Activated CD4-positive, alpha-beta T cell treated with anti-CD3 and anti-CD28 coated beads for 48 hours (primary cell): Measurements from ENCODE around the gene LTO1.
"Not testable (repeated sequence)": the region's sequence is repeated elsewhere in the genome, so short reads cannot be mapped to it uniquely, and the experiment has no call there.

Experiments used
- DNase-seq: peaks from one replicate; pipeline ENCODE4 v3.0.0-alpha.2; 2020

The LTO1 gene

DNA sequence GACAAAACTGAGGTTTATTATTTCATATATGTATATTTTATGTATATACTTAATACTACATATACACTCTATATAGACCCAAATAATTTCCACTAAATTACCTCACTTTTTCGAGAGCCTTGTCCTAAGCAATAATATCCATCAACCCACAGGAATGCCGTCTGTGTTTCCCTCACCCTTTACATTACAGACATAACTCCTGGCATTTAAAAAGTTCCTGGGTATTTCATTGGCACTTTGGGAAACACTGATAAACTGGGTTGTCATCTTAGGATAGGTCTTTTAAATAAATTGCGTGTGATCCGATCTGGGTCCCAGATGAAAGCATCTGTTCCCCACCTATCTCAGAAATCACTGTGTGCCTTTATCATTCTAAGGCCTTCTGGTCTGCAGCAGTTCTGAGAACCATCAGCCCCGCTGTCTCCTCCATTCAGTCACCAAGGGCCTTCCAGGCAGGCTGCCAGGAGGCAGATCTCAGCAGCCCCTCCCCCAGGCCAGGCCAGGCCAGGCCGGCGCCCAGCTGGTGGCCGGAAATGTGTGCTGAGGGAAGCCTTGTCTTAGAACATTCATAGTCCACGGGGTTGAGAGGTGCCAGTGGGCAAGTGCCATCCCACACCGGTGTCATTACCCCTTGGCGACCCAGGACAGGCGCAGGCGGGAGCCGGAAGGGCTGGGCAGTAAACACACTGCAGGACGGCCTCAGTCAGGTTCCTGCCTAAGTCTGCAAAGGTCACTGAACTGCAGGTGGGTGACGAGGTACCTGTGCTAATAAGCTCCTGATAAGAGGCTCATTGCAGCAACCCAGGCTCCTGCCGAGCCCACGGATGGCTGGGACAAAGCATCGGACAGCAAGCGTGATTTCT is 25.4 kb upstream of the LTO1 start:
- DNase-seq, result no peak

DNA sequence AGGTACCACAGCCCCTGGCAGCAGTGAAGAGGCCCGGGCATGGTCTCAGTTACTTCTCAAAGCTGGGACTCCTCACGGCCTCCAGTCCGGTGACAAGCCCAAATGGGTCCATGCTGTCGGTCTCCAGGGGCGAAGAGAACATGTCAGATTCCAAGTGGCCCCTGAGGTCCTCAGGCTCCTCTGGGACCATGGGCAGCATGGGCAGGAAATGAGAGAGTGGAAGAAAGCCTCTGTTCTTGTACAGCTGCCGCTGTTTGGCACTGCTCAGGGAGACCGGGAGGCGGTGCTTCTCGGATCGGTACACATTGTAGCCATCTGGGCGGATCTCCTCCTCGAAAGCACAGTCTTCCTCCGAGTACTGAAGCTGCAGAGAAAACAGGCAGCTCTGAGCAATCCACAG is 24.1 kb upstream of the LTO1 start:
- DNase-seq, result no peak

DNA sequence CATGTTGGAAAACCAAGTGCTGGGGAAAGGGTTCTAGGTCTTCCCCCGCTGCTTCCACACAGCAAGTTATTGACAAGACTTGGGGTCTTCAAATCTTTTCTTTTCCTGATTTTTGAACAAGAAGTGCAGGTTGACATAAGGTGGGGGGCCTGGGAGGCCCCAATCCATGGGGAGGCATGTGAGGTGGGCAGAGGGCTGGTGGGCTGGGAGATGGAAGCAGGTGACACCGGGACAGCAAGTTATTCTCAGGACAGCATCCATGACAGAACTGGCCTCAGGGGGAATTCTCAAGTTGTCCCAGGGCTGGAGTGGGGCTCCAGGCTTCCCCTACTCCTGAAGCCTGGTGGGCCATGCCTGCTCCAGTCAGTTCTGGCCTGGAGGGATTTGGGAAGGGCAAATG is 23.2 kb upstream of the LTO1 start:
- DNase-seq, result no peak

DNA sequence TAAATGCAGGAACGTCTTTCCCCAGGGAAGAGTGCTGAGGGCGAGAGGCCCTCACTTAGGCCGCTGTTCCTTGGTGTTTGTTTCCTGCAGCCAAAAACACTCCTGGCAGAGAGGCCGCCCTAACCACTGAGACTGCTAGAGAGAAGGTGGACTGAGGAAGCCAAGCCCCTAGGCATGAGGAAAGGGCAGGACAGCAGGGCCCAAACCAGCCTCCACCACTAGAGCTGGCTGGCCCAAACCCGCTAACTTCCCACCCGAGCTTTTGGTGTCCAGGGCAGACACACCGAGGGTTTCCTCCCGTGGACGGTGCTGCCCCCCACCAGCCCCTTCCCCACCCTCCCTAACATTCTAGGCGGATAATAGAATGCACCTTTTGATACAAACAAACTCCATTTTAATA is 22.7 kb upstream of the LTO1 start:
- DNase-seq, result no peak

DNA sequence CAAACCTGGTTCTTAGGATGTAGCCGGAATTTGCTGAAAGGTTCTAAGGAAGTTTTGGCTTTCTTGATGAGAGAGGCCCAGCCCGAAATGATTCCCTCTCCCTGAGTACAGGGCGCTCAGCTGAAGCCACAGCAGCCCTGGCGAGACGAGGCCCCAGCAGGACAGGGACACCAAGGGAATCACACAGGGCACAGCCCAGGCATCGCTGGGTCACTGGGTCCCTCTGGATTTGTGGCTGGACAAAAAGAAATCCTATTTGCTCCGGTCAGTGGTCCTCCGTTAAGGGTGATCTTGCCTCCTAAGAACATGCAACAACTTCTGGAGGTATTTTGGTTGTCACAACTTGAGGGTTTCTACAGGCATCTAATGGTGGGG is 22.3 kb upstream of the LTO1 start:
- no peak for DNase-seq

DNA sequence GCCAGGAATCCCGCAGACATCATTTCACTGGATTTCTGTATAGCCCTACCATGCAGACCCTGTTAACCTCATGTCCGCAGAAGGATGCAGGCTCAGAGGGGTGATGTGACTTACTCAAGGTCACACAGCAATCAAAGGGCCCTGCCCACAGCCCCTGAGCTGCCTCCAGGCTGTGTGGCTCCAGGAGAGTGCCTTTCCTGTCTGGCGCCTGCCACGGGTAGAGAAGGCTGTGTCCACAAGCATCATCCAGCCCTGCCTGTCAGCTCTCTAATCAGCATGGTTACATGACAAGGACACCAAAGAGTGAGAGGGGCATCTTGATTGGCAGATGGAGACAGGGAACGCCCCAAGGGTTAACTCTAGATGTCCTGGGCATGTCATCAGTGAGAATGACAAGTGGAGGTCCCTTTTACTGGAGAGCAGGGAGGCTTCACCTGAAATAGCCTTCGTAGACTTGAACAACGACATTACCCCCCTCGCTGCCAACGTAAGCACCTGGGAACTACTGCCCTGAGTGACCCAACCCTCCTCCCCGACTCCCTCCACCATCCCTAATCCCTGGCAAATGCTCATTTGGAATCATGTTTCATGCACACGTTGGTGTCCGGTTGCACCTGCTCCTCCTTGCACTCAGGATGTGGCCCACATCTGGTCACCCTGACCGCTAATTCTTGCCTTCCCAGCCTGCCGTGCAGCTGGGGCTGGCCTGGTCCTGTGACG is 21.8 kb upstream of the LTO1 start:
- DNase-seq, result no peak

DNA sequence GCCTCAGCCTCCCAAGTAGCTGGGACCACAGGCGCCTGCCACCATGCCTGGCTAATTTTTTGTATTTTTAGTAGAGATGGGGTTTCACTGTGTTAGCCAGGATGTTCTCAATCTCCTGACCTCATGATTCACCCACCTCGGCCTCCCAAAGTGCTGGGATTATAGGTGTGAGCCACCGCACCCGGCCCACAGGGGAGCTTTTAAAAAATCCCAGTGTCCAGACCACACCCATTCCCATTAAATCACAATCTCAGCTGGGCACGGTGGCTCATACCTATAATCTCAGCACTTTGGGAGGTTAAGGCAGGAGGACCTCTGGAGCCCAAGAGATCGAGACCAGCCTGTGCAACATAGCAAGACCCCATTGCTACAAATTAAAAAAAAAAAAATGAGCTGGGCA is 20.8 kb upstream of the LTO1 start:
- not testable (repeated sequence) for DNase-seq

DNA sequence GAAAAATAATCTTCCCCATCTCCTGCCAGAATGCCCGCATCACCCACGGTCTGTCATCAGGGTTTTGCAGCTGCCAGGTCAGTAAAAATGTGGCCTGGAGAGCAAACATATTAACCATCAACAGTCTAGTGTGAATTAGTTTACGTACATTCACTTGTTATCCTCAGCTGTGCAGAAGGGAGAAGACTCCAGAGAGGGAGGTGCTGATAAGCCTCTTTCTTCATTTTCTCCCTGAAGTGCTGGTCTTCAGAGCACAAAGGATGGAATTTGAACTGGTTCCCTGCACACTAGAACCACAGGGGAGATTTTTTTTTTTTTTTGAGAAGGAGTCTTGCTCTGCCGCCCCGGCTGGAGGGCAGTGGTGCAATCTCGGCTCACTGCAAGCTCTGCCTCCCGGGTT is 20.4 kb upstream of the LTO1 start:
- DNase-seq, result no peak

DNA sequence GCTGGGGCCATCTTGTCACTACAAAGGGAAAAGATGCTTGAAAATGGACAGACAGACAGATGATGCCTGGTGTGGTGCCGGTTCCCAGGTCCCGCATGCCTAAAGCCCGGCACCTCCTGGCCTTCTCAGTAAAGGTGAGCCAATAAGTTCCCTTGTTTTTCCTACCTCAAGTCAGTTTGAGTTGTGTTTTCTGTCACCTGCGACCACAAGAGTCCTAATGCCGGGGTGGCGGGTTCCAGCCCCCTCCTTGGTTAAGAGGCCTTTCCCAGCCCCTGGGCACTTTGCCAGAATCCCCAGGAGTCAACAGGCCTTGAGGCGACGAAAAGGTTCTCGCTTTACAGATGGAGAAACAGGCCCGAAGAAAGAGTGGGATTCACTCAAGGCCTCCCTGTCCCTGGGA is 19.6 kb upstream of the LTO1 start:
- DNase-seq, result no peak

DNA sequence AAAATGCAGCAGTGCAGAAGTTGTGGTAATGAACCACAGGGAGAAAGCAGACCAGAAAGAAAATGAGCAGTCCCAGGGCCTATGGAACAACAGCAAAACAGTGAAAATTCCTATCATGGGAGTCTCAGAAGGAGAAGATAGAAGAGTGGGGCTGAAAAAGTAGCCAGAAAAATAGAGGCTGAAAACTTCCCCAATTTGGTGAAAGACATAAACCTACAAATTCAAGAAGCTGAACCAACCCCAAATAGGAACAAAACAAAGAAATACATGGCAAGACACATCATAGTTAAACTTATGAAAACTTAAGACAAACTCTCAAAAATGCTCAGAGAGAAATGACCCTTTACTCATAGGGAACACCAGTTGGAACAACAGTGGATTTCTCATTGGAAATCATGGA is 17.3 kb upstream of the LTO1 start:
- no peak for DNase-seq

DNA sequence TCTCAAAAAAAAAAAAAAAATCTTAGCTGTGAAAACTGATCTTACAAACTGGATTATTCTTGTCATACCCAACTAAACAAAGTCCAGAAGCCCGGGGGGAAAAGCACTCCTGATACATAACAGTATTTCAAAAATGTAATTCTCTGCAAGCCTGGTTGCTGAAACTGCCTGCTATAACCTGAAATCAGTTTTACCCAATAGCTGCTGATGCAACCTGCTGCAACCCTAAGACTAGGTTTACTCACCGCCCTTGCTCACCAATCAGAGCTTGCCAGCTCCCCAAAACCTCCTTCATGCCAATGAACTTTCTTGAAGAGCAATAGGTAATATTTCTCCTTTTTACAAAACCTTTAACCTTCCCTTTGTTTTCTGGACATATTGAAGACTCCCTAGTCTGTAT is 16.3 kb upstream of the LTO1 start:
- no peak for DNase-seq

DNA sequence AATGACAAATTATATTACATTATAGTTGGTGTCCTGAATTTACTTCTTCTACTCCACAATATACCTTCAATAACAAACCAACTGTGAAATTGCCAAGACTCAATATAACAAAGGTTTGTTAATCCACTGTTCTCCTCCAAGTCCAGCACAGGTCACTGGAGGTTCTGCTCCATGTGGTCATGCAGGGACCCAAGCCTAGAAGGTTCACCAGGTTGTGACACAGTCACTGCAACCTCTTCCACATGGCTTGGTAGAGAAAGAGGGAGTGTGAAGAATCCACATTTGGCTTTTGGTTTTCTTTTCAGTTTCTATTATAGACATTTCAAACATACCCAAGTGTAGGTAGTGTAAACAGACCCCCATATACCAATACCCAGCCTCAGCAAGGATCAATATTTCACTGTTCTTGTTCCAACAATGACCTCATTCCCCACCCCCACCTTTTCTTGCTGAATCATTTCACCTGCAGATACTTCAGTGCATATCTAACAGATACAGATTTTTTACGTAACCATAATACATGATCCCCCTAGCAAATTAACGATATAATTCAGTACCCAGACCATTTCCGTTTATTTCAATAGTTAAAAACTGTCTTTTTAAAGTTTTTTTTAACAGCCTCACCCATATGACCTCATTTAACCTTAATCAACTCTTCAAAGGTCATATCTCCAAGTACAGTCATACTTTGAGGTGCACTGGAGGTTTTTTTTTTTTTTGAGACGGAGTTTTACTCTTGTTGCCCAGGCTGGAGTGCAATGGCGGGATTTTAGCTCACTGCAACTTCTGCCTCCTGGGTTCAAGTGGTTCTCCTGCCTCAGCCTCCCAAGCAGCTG is 14.5 kb upstream of the LTO1 start:
- no peak for DNase-seq

DNA sequence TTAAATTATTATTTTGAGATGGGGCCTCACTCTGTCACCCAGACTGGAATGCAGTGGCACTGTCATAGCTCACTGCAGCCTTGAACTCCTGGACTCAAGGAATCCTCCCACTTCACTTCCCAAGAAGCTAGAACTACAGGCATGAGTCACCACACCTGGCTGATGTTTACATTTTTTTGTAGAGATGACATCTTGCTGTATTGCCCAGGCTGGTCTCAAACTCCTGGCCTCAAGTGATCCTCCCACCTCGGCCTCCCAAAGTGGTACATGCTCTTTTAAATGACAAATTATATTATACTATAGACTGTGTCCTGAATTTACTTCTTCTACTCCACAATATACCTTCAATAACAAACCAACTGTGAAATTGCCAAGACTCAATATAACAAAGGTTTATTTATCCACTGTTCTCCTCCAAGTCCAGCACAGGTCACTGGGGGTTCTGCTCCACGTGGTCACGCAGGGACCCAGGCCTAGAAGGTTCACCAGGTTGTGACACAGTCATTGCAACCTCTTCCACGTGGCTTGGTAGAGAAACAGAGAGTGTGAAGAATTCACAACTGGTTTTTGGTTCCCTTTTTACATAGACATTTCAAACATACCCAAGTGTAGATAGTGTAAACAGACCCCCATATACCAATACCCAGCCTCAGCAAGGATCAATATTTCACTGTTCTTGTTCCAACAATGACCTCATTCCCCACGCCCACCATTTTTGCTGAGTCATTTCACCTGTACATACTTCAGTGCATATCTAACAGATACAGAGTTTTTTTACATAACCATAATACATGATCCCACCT is 13.0 kb upstream of the LTO1 start:
- DNase-seq, result peak; percentile 59

DNA sequence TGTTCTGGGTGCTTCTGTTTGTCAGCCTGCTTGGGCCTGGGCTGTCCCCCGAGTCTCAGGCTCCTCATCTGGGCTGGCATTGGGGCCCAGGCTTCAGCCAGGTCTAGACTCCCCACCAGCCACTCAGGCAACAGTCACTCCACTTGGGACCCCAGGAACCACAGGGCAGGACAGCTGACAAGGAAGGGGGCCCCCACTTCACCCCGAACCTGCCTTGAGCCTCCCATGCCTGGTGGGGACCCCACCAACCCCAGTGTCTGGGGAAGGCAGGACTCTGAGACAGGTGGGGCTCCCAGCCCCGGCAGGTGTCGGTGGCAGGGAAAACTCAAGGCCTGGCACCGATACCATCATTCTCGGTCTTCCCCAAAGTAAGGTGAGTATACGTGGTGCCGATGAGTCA is 11.7 kb upstream of the LTO1 start:
- DNase-seq, result no peak

DNA sequence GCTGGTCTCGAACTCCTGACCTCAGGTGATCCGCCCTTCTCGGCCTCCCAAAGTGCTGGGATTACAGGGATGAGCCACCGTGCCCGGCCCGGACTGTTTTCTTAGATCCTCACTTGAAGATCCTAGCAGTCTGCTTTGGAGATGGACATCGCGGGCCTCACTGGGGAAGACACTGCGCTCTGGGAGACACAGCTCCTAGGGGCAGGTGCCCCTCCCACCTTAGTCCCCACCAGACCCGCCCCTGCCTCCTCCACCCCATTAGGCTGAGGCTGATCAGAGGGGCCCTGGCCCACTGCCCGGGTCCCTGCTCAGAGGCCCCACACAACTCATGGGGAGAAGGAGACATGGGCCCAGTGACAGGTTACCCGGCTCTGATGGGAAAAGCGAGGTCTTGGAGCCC is 11.3 kb upstream of the LTO1 start:
- DNase-seq, result no peak

DNA sequence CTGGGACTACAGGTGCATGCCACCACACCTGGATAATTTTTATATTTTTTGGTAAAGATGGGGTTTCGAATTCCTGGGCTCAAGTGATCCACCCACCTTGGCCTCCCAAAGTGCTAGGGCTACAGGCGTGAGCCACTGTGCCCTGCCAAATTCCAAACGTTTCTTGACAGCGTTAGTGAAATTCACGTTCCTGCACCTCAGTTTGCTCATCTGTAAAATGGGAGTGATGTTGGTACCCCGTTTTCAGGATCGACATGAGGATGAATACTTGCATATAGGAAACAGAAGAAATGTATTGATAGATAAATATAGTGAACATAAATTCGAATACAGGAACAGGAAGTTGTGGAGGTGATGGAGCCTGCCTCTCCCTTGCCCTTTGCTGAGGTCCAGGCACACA is 10.2 kb upstream of the LTO1 start:
- DNase-seq, result no peak

DNA sequence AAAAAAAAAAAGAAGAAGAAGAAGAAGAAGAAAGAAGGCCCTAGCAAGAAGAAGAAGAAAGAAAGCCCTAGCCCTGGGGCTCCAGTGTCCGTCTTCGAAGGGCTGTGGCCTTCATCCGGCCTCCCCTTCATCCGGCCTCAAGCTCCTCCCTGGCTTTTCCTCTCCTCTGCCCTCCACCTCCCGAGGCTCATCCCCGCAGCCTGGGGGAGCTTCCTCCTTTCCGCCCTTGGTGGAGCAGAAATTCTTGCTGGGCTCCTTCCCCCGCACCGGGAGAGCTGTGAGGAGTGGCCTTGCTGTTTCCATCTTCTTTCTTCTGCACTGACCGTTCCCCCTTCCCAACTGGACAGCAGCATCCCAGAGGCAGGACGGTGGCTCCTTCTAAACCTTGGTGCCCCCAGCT is 9.5 kb upstream of the LTO1 start:
- DNase-seq, result no peak

DNA sequence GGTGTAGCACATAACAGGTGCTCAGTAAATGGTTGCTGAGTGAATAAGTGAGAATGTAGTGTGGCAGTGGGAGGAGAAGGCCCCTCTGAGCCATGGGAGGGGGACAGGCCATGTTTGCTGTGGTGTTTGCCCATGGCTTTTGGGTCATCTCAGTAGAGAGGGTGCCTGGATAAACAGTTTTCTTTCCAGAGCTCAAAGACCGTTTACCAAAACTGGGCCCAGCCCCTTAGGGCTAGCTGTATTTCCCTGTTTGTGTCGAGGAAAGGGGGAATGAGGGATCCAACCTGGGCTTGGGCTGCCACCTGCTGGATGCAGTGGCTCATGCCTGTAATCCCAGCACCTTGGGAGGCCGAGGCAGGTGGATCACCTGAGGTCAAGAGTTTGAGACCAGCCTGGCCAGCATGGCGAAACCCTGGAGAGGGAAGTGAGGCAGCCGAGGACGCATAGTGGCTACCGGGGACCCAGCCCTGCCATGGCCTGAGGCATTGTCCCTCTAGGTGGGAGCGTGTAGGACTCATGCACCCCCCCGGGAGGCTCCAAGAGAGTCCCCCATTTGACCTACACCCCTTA is 8.7 kb upstream of the LTO1 start:
- no peak for DNase-seq

DNA sequence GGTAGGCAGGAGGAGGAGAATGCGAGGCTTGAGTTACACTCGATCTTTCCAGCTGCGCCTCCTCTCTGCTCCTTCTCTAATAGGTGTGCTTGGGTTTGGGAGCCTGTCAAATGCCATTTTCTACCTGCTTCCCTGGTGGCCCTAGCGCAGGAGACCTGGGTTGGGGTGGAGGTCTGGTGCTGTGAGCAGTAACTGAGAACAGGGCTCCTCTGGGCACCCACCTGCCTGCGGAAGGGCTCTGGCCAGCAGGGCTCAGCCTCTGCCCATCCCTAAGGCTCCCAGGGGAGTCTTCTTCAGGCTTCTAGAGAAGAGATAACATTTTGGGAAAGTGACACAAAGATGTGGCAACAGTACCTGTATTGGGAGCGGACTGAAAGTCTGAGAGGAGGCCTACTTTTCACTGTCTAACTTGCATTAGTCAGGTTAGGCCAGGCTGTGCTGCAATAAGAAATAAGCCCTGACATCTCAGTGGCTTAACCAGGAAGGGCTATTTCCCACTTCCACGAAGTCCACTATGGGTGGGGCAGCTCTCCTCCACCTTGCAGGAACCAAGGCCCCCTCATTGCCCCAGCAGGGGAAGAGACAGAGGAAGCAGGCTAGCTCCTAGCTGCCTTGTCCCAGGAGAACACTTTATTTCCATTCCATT is 7.7 kb upstream of the LTO1 start:
- no peak for DNase-seq

DNA sequence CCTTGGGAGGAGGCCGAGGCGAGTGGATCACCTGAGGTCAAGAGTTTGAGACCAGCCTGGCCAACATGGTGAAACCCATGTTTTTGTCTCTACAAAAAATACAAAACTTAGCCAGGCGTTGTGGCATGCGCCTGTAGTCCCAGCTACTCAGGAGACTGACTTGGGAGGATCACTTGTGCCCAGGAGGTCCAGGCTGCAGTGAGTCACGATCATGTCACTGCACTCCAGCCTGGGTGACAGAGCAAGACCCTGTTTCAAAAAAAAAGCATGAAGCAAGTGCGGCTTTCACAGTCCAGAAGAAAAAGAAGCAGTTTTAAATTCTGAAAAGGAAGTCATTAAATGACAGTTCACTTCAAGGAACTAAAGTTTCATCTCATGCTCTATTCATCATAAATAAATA is 7.1 kb upstream of the LTO1 start:
- no peak for DNase-seq

DNA sequence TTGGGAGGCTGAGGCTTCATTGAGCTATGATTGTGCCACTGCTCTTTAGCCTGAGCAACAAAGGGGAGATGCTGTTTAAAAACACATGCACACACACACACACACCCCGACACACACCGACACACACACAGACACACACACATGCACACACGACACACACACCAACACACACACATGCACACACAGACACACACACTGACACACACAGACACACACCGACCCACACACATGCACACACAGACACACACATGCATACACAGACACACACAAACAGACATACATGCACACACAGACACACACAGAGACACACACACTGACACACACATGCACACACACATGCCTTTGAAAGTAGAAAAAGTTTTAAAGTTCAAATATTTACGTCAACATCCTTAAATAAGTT is 5.5 kb upstream of the LTO1 start:
- no peak for DNase-seq

DNA sequence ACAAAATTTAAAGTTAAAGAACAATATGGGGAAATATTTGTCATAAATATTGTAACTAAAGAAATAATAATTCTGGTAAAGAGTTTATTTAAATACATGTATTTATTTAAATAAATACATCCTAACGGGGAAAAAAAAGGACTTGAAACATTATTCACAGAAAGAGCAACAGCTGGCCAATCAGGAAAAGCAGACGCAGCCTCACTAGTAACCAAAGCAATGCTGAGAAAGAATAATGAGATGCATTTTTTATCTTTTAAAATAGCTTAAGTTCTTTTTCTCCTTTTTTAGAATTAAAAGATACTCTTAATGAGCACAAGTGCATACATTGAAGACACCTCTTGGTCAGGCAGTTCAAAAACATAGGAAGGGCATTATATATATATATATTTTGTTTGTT is 2.6 kb upstream of the LTO1 start:
- no peak for DNase-seq
